Gastroesophageal sphincter (tissue), 3 donors: ENCODE measurements around the gene CLDN3.

Source experiments
- EP300 ChIP-seq: sonication (generic); formaldehyde crosslinking; IDR thresholded peaks from one replicate; pipeline ENCODE4 v1.6.1; 2017; ENCODE audit warnings: antibody characterized with exemption, mild to moderate bottlenecking
- POLR2A ChIP-seq, 2 donors: fragments of 450-650 bp; IDR thresholded peaks; one replicate each; pipeline ENCODE4 v1.6.1; 2017; ENCODE audit warnings: antibody characterized with exemption in 2 of 2, mild to moderate bottlenecking in 2 of 2, moderate library complexity in 1 of 2
- POLR2AphosphoS5 ChIP-seq: sonication (generic); formaldehyde crosslinking; IDR thresholded peaks from one replicate; pipeline ENCODE4 v1.6.1; 2017; ENCODE audit warnings: antibody characterized with exemption
- TF ChIP-seq, protein P1 (sequence below), 4 experiments: fragments of 200-600 bp in 2 of 4; fragments of 450-650 bp in 2 of 4; sonication (generic) in 1 of 4; IDR thresholded peaks; one replicate each; pipeline ENCODE4 v1.5.1; 2017 to 2019; ENCODE audit warnings: antibody characterized with exemption in 4 of 4, mild to moderate bottlenecking in 2 of 4, moderate library complexity in 2 of 4

DNA sequence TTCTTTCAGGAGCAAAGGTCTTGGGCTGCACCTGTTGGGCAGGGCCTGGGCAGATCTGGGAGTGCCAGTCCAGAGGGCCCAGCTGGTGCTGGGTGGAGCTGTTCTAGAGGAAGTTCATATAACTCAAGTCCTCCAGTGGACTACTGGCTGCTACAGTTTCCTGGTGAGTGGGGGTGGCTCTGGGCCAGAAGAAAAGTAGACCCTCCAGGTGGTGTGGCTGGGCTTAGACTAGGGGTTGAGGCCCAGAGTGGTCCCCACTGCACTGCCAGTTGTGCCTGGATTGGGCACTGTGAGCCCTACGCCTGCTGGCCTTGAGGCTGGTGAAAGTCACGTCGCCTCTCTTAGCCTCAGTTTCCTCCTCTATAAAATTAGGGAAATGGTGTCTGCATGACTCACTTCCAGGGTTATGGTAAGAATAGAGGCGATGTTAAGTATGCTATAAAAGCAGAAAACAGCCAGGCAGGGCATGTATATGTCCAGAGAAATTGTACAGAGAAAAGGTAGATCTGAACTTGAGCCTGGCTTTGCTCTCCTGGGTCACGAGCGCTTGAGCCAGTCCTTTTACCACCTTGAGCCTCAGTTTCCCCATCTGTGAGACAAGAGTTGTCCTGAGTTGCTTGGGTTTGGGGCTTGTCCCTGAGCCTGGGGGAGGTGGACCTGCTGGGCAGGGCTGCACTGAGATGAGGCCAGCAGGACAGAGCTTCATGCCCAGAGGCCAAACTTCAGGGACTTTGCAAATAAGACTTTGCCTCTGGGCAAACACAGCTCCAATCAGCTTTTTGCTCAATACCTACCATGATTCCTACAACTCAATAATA lies 3.8 kb upstream of the CLDN3 start:
- TF ChIP-seq POLR2AphosphoS5: no peak
- TF ChIP-seq, protein P1, sequence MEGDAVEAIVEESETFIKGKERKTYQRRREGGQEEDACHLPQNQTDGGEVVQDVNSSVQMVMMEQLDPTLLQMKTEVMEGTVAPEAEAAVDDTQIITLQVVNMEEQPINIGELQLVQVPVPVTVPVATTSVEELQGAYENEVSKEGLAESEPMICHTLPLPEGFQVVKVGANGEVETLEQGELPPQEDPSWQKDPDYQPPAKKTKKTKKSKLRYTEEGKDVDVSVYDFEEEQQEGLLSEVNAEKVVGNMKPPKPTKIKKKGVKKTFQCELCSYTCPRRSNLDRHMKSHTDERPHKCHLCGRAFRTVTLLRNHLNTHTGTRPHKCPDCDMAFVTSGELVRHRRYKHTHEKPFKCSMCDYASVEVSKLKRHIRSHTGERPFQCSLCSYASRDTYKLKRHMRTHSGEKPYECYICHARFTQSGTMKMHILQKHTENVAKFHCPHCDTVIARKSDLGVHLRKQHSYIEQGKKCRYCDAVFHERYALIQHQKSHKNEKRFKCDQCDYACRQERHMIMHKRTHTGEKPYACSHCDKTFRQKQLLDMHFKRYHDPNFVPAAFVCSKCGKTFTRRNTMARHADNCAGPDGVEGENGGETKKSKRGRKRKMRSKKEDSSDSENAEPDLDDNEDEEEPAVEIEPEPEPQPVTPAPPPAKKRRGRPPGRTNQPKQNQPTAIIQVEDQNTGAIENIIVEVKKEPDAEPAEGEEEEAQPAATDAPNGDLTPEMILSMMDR (IDR thresholded peaks at IDR 0.05): no peak
- TF ChIP-seq EP300: no peak
- no peak for TF ChIP-seq POLR2A (IDR thresholded peaks at IDR 0.05)
